ENCODE results near the gene MTRFR. TPM values are rescaled to one million over a fixed set of nuclear protein-coding genes. Genes with fewer than 3 reads are reported as not detected.

MTRFR gene
- total and polyA plus RNA-seq, 2 donors (not counting 3 experiments of a cell fraction or from before 2014, with no cell fraction given): 9.1 to 14.4 TPM

- peak; percentile 46 for TF ChIP-seq POLR2AphosphoS5 (IDR thresholded peaks at IDR 0.05; ENCODE audit: insufficient read depth, low read depth, low read length)
- peak; percentile 53 for TF ChIP-seq POLR2A (IDR thresholded peaks at IDR 0.05; ENCODE audit: low read depth, low read length)
- TF ChIP-seq, protein P1, sequence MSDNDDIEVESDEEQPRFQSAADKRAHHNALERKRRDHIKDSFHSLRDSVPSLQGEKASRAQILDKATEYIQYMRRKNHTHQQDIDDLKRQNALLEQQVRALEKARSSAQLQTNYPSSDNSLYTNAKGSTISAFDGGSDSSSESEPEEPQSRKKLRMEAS (IDR thresholded peaks at IDR 0.05; ENCODE audit: insufficient read depth, insufficient read length): no peak
- intact Hi-C loops (cut with micrococcal nuclease) (loop anchor here (2.0 kb wide), 1 partner anchor 94 kb away; the partner anchor contains the start of gene SBNO1), dilution Hi-C loops (cut with MboI; ENCODE audit: extremely low pct_ligation_motif_present, low sequenced_read_pairs) (no loop called here)
- H4K20me1 ChIP-seq (replicated peaks; ENCODE audit: control insufficient read depth, extremely low read depth, insufficient read depth, low read length): no peaks in the 10 kb centered on the region
- ChIA-PET POLR2A (interaction anchor here (1.3 kb wide), 1 partner anchor 37 kb away, joined by 3 read pairs; the partner anchor contains the start of genes MPHOSPH9 and MTRFR), CTCF (interaction anchor here (1.3 to 2.3 kb wide), 5 partner anchors 32 to 348 kb away, joined by 5 to 16 read pairs (median 7); partner anchors contain the start of genes SBNO1 and TMED2)
- no peaks in the 10 kb centered on the region for H3K27me3 ChIP-seq (ENCODE audit: control insufficient read depth in 2 of 2, insufficient read depth in 2 of 2, low read length in 2 of 2)
- no peak for FAIRE-seq
- H3K4me3 ChIP-seq (replicated peaks in 1 of 3; ENCODE audit: insufficient read depth in 1 of 3, low read depth in 1 of 3, low read length in 3 of 3): peak overlapping the region; percentile 32 to 90 (median 87)
- H3K9me3 ChIP-seq (replicated peaks; ENCODE audit: control insufficient read depth, insufficient read depth, low read length): no peaks in the 10 kb centered on the region
- H3K27ac ChIP-seq (ENCODE audit: insufficient read depth, low read depth, low read length): peak overlapping the region; percentile 83
- no TSS peak for BruUV-seq (replicated peaks)
- H3K9me1 ChIP-seq (replicated peaks; ENCODE audit: control insufficient read depth, extremely low read depth, insufficient read depth, low read length): no peaks in the 10 kb centered on the region
- H3K36me3 ChIP-seq (ENCODE audit: control insufficient read depth in 2 of 2, extremely low read depth in 1 of 2, insufficient read depth in 2 of 2, low read length in 2 of 2): peaks cover 0 to 16% of the 10 kb centered on the region in 2 experiments
- peak; percentile 16 for DNase-seq (ENCODE audit: low read depth, low spot score)
- peak overlapping the region; percentile 96 for H3K4me2 ChIP-seq (ENCODE audit: insufficient read depth, low read length)
- peak overlapping the region; percentile 93 for H3K9ac ChIP-seq (replicated peaks; ENCODE audit: extremely low read depth, insufficient read depth, low read length)
- peaks cover 51% of the 10 kb centered on the region for H3K79me2 ChIP-seq (ENCODE audit: control insufficient read depth, insufficient read depth, low read length)
- H2AFZ ChIP-seq (ENCODE audit: low read depth, low read length): peak overlapping the region; percentile 4
- H3K4me1 ChIP-seq (ENCODE audit: control insufficient read depth, extremely low read depth, insufficient read depth, low read length): peaks cover 26% of the 10 kb centered on the region
Observed at GRCh38 chr12:123270214-123271000, 37.2 kb downstream of the MTRFR start.

DNA sequence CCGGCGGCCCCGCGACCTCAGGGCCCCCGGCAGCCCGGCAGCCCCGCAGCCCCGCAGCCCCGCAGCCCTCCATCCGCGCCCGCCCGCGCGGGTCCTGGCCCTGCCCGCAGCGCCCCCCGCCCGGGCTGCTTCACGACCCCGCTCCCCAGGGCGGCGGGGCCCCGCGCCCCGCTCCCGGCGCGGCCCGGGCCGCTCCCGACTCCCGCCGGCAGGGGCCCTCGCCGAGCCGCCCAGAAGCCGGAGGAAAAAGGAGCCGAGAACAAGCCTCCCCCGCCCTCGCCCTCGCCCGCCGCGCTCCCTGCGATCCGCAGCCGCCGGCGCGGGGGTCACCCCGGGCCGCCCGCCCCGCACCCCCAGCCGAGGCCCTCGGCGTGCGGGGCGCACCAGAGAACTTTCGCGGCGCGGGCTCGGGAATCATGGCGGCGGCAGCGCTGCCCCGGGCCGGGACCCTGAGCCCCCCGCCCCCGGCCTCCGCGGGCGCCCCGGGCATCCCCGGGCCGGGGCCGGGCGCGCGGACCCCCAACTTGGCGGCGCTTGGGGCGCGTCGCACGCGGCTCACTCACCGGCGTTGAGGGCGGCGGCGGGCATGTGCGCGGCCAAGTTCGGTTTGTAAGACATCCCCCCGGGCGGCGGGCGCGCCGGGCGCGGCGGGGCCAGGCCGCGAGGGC is 37.9 kb downstream of the MTRFR start:
- dilution Hi-C loops (cut with MboI; ENCODE audit: extremely low pct_ligation_motif_present, low sequenced_read_pairs): no loop called here
- H2AFZ ChIP-seq (ENCODE audit: low read depth, low read length): no peak overlapping the region
- DNase-seq (ENCODE audit: low read depth, low spot score) (no peak), FAIRE-seq (no peak)
- no peaks in the 10 kb centered on the region for H4K20me1 ChIP-seq (replicated peaks; ENCODE audit: control insufficient read depth, extremely low read depth, insufficient read depth, low read length)
- H3K9me3 ChIP-seq (replicated peaks; ENCODE audit: control insufficient read depth, insufficient read depth, low read length): no peaks in the 10 kb centered on the region
- CTCF ChIA-PET: interaction anchor here (1.6 kb wide), 2 partner anchors 313 to 348 kb away, joined by 5 to 6 read pairs; partner anchors contain the start of gene TMED2
- peak overlapping the region; percentile 93 for H3K9ac ChIP-seq (replicated peaks; ENCODE audit: extremely low read depth, insufficient read depth, low read length)
- intact Hi-C loops (cut with micrococcal nuclease): loop anchor here (1.0 to 2.0 kb wide), 2 partner anchors 94 to 330 kb away; partner anchors contain the start of gene SBNO1
- no TSS peak for BruUV-seq (replicated peaks)
- H3K36me3 ChIP-seq (ENCODE audit: control insufficient read depth in 2 of 2, extremely low read depth in 1 of 2, insufficient read depth in 2 of 2, low read length in 2 of 2): peaks cover 0 to 12% of the 10 kb centered on the region in 2 experiments
- peaks cover 46% of the 10 kb centered on the region for H3K79me2 ChIP-seq (ENCODE audit: control insufficient read depth, insufficient read depth, low read length)
- H3K27ac ChIP-seq (ENCODE audit: insufficient read depth, low read depth, low read length): peak overlapping the region; percentile 83
- POLR2A ChIA-PET: interaction anchor here (1.3 kb wide), 1 partner anchor 38 kb away, joined by 3 read pairs; the partner anchor contains the start of genes MPHOSPH9 and MTRFR
- no peak overlapping the region for H3K4me2 ChIP-seq (ENCODE audit: insufficient read depth, low read length)
- H3K9me1 ChIP-seq (replicated peaks; ENCODE audit: control insufficient read depth, extremely low read depth, insufficient read depth, low read length): no peaks in the 10 kb centered on the region
- peaks cover 26% of the 10 kb centered on the region for H3K4me1 ChIP-seq (ENCODE audit: control insufficient read depth, extremely low read depth, insufficient read depth, low read length)
- H3K4me3 ChIP-seq (replicated peaks in 1 of 3; ENCODE audit: insufficient read depth in 1 of 3, low read depth in 1 of 3, low read length in 3 of 3): peak overlapping the region; percentile 32 to 90 (median 87)
- no peaks in the 10 kb centered on the region for H3K27me3 ChIP-seq (ENCODE audit: control insufficient read depth in 2 of 2, insufficient read depth in 2 of 2, low read length in 2 of 2)
- TF ChIP-seq CTCF (IDR thresholded peaks at IDR 0.05; ENCODE audit: extremely low read depth in 1 of 2, insufficient read depth in 1 of 2, low read depth in 1 of 2, low read length in 2 of 2) (peak; percentile 42 to 57), POLR2AphosphoS5 (IDR thresholded peaks at IDR 0.05; ENCODE audit: insufficient read depth, low read depth, low read length) (no peak)
